ENCODE results near the gene SORCS2.

DNA sequence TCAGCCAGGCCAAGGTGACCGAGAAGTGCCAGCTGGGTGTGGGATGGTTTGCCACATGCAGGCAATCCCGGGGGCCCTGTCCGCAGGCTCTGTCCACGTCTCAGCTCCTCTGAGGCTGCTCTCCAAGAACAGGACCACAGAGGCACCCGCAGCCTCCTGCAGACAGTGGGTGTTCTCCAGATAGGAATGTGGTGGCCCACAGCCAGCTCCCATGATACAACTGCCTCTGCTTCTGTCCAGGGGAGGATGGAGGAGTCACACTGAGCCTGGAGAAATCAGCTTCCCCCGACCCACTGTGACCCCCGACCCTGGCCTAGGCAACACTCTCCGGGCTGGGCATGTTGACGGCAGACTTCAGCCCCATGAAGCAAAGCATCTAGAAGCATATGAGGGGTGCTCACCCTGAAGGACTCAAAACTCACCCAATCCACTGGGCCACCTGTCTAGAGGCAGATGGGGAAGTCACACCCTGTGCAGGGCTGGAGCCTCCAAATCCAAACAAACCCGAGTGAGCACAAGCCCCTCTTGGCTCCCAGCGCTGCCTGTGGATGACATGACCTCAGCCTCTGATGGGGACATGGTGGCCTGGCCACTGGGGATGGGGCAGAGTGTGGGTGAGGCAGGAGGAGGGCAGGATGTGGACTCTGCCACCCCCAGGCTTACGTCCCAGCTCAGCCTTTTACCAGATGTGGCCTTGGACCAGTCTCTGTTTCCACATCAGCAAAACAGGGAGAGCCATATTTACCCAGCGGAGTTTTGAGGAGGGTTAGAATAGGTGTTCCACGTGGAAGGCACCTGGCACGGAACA is 140.1 kb downstream of the SORCS2 start:
- TF ChIP-seq CTCF (conservative IDR thresholded peaks at IDR 0.05; ENCODE audit: low read depth, low read length), result no peak
- no peak for TF ChIP-seq EZH2phosphoT487 (IDR thresholded peaks at IDR 0.05; ENCODE audit: borderline replicate concordance, low read length)
- TF ChIP-seq EZH2 (IDR thresholded peaks at IDR 0.05; ENCODE audit: low read length, unreplicated experiment), result no peak

All from PC-3 (cell line).